Aorta (tissue), 5 donors: ENCODE measurements around the gene CRYBB1. TPM values are rescaled to one million over a fixed set of nuclear protein-coding genes. Genes with fewer than 3 reads are reported as not detected.
A peak's percentile ranks its signal among the peaks of the same experiment; 100 is the strongest.

Source experiments
- ATAC-seq: fragments of 200-7000 bp; cut with Tn5 transposase; one replicate; pipeline ENCODE4 v1.9.1; 2022; ENCODE audit warnings: moderate library complexity; ENCODE audit not compliant: low FRiP score
- DNase-seq, 2 donors: peaks; one replicate each; pipeline ENCODE4 v3.0.0-alpha.2; 2020
- H3K27ac ChIP-seq, 2 donors: one replicate each; pipeline ENCODE4 v1.5.1; 2013; ENCODE audit warnings: low read length in 2 of 2, mild to moderate bottlenecking in 2 of 2, moderate library complexity in 2 of 2, control low read depth in 1 of 2, inconsistent platforms in 1 of 2, low read depth in 1 of 2
- H3K27me3 ChIP-seq, 2 donors: one replicate each; pipeline ENCODE4 v1.6.1; 2013; ENCODE audit warnings: control low read depth in 1 of 2, low read length in 1 of 2, mild to moderate bottlenecking in 1 of 2, moderate library complexity in 1 of 2; ENCODE audit not compliant: insufficient read depth in 2 of 2, control insufficient read depth in 1 of 2
- H3K36me3 ChIP-seq, 2 donors: one replicate each; pipeline ENCODE4 v1.6.1; 2013; ENCODE audit warnings: control low read depth in 1 of 2, low read length in 1 of 2, mild to moderate bottlenecking in 1 of 2; ENCODE audit not compliant: insufficient read depth in 2 of 2, control insufficient read depth in 1 of 2
- H3K4me1 ChIP-seq, 2 donors: one replicate each; pipeline ENCODE4 v1.6.1; 2013; ENCODE audit warnings: low read length in 2 of 2, control low read depth in 1 of 2, mild to moderate bottlenecking in 1 of 2, moderate library complexity in 1 of 2; ENCODE audit not compliant: insufficient read depth in 2 of 2, control insufficient read depth in 1 of 2
- H3K4me3 ChIP-seq, 2 donors: one replicate each; pipeline ENCODE4 v1.5.1; 2013; ENCODE audit warnings: low read length in 2 of 2, control low read depth in 1 of 2, mild to moderate bottlenecking in 1 of 2
- H3K9me3 ChIP-seq: one replicate; pipeline ENCODE4 v1.6.1; 2013; ENCODE audit warnings: mild to moderate bottlenecking, low read length; ENCODE audit not compliant: control insufficient read depth
- WGBS, 2 donors: extraction: QIAGEN DNeasy Blood & Tissue Kit; methylation state at CpG; one replicate each; pipeline ENCODE4 v1.1.7; 2013; 5-methylcytosine and 5-hydroxymethylcytosine counted together
- intact Hi-C, 2 donors: fragments of 100-400 bp; cut with DNase I; formaldehyde crosslinking; loops; one replicate each; pipeline versions ENCODE4 v1.14.2 to v1.15.0; 2022
- polyA plus RNA-seq, 2 donors: library from polyadenylated mRNA; stranded (reverse); fragments of 200-250 nt; gene quantifications; one replicate each; pipeline ENCODE4 v1.2.3, GENCODE V29; 2013
- total RNA-seq, 2 donors: library from RNA; stranded (reverse); fragmentation: NEBNext Ultra II Directional; extraction: Animal tissue kit (Norgen Biotek cat#: 25700); gene quantifications; one replicate each; pipeline ENCODE4 v1.2.1, GENCODE V29; 2021
- donor health status: healthy with polysubstance abuse.
- donor health status: Bipolar disorder and iron deficiency.
- donor health status: DM: no; HTN: no; CAD: no.
- donor health status: DM: no; HTN: no; CAD: no.
- donor health status: DM: yes; HTN: yes; CAD: no.

The CRYBB1 gene
- total and polyA plus RNA-seq, 4 donors = 0.43 to 4.4 (median 1.4) TPM

- 48% methylated on average over 8 of the region's 8 CpGs for WGBS, 2 donors
- DNase-seq (peak in 1 of 2 donors; percentile 60), ATAC-seq (no peak)
- Histone ChIP-seq H3K4me3 (no peak overlapping the region), H3K27me3 (no peaks in the 10 kb centered on the region), H3K36me3 (no peaks in the 10 kb centered on the region), H3K9me3 (no peaks in the 10 kb centered on the region), H3K4me1 (no peaks in the 10 kb centered on the region), H3K27ac (no peak overlapping the region)
- intact Hi-C loops = no loop called here
These were observed 24.9 kb upstream of the CRYBB1 start for GRCh38 chr22:26642465-26643417.

- WGBS, 2 donors = 27 to 47% methylated on average over 1 of the region's 1 CpG
- Histone ChIP-seq H3K9me3 (no peaks in the 10 kb centered on the region), H3K27ac (no peak overlapping the region), H3K36me3 (no peaks in the 10 kb centered on the region), H3K4me3 (no peak overlapping the region), H3K4me1 (no peaks in the 10 kb centered on the region), H3K27me3 (no peaks in the 10 kb centered on the region)
- ATAC-seq (no peak), DNase-seq (no peak)
- intact Hi-C loops = no loop called here
These were observed 18.5 kb upstream of the CRYBB1 start for GRCh38 chr22:26636296-26636695.

GRCh38 chr22:26635117-26635516, 17.3 kb upstream of the CRYBB1 start:
- DNase-seq = no peak
- WGBS, 2 donors = 74 to 81% methylated on average over 2 of the region's 2 CpGs
- intact Hi-C loops = no loop called here
- no peak for ATAC-seq
- no peak overlapping the region for H3K27ac ChIP-seq
- H3K9me3 ChIP-seq = no peaks in the 10 kb centered on the region
- H3K4me3 ChIP-seq = no peak overlapping the region
- H3K27me3 ChIP-seq = no peaks in the 10 kb centered on the region
- no peaks in the 10 kb centered on the region for H3K4me1 ChIP-seq
- no peaks in the 10 kb centered on the region for H3K36me3 ChIP-seq

- Histone ChIP-seq H3K27ac (no peak overlapping the region), H3K27me3 (no peaks in the 10 kb centered on the region), H3K9me3 (no peaks in the 10 kb centered on the region), H3K4me3 (no peak overlapping the region), H3K4me1 (no peaks in the 10 kb centered on the region), H3K36me3 (no peaks in the 10 kb centered on the region)
- DNase-seq = no peak
- 84 to 95% methylated on average over 3 of the region's 3 CpGs for WGBS, 2 donors
- no peak for ATAC-seq
- intact Hi-C loops = no loop called here
These were observed 16.4 kb upstream of the CRYBB1 start for GRCh38 chr22:26634189-26634588.

GRCh38 chr22:26632422-26633155, 14.8 kb upstream of the CRYBB1 start:
- intact Hi-C loops = no loop called here
- H3K4me3 ChIP-seq = no peak overlapping the region
- no peak for ATAC-seq
- H3K27me3 ChIP-seq = no peaks in the 10 kb centered on the region
- H3K9me3 ChIP-seq = no peaks in the 10 kb centered on the region
- WGBS, 2 donors = 49 to 58% methylated on average over 8 of the region's 8 CpGs
- H3K4me1 ChIP-seq = no peaks in the 10 kb centered on the region
- H3K36me3 ChIP-seq = no peaks in the 10 kb centered on the region
- H3K27ac ChIP-seq = no peak overlapping the region
- DNase-seq = no peak

- WGBS, 2 donors = 95 to 97% methylated on average over 4 of the region's 4 CpGs
- Histone ChIP-seq H3K27ac (no peak overlapping the region), H3K36me3 (no peaks in the 10 kb centered on the region), H3K27me3 (no peaks in the 10 kb centered on the region), H3K9me3 (no peaks in the 10 kb centered on the region), H3K4me1 (no peaks in the 10 kb centered on the region), H3K4me3 (no peak overlapping the region)
- DNase-seq (no peak), ATAC-seq (no peak)
- intact Hi-C loops = no loop called here
These were observed 13.5 kb upstream of the CRYBB1 start for GRCh38 chr22:26631282-26631681.

GRCh38 chr22:26629988-26630761, 12.3 kb upstream of the CRYBB1 start:
- no peaks in the 10 kb centered on the region for H3K9me3 ChIP-seq
- H3K27me3 ChIP-seq = no peaks in the 10 kb centered on the region
- ATAC-seq = no peak
- no peaks in the 10 kb centered on the region for H3K4me1 ChIP-seq
- 91 to 93% methylated on average over 18 of the region's 18 CpGs for WGBS, 2 donors
- DNase-seq = no peak
- no peak overlapping the region for H3K27ac ChIP-seq
- H3K36me3 ChIP-seq = no peaks in the 10 kb centered on the region
- intact Hi-C loops = no loop called here
- H3K4me3 ChIP-seq = no peak overlapping the region

- ATAC-seq = no peak
- WGBS, 2 donors = 85 to 87% methylated on average over 12 of the region's 12 CpGs
- intact Hi-C loops = no loop called here
These were observed 7.0 kb upstream of the CRYBB1 start for GRCh38 chr22:26624803-26625202.

More at GRCh38 chr22:26624803-26625202, 7.0 kb upstream of the CRYBB1 start:
- Histone ChIP-seq H3K36me3 (no peaks in the 10 kb centered on the region), H3K9me3 (no peaks in the 10 kb centered on the region), H3K27me3 (no peaks in the 10 kb centered on the region), H3K27ac (no peak overlapping the region), H3K4me3 (no peak overlapping the region), H3K4me1 (no peaks in the 10 kb centered on the region)
- DNase-seq = no peak
